SIG-M5 treated with dmso at 0.1 percent for 504 hours (cell line): ENCODE data around the gene CCDC78.

ENCODE experiments used
- DNase-seq: peaks from one replicate; lab custom pipeline; 2025; ENCODE audit not compliant: unreplicated experiment; lab: John Stamatoyannopoulos, UW

Gene CCDC78

DNA sequence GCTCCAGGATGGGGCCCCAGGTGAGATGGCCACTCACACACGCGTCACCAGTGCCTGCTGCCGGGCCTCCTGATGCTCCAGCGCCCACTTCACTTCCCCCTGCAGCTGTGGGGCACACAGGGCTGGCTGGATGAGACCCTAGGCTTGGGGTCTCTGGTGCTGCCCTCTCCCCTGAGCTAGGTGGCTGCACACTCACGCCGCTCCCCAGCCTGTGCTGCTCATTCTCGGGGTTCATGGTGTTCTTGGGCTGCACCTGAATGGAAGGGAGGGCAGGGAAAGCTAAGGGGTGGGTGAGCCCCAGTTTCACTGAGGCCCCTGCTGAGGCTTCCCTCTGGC lies 1.2 kb downstream of the CCDC78 start:
- no peak for DNase-seq

DNA sequence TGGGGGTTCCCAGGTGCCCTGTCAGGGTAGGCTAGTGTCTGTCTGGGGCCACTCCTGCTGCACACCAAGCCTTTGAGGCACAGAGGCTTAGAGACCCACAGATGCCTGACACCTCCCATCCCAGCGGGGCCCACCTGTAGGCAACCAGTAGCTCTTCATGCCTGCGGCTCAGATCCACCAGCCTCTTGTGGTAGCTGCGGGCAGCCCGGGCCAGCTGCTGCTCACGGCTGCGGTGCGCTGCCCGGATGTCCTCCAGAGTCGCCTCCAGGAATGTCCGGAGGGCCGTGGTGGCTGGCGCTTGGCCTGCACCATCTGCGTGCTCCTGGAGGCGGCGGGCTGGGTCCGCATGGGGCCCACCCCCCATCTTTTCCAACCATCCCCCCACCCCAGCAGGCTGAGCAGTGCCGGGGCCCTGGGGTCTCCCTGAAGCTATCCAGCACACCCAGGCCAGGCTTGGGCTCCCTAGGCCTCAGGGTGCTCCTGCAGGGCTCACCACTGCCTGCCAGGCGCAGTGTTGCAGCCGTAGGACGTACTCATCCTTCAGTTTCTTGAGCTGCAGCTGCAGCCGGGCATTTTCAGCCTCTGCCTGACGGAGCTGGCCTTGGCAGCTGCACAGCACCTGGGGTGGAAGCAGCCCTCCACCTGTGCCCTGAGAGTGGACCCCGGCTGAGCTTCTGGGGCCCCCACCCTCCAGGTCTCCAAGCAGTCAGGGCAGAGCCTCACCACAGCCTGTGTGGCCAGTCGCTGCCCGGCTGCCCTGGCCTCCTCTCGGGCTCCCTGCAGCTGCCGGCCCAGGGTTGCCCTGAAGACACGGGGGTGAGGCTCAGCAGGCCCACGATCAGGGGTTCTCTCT lies 1.8 kb downstream of the CCDC78 start:
- no peak for DNase-seq

DNA sequence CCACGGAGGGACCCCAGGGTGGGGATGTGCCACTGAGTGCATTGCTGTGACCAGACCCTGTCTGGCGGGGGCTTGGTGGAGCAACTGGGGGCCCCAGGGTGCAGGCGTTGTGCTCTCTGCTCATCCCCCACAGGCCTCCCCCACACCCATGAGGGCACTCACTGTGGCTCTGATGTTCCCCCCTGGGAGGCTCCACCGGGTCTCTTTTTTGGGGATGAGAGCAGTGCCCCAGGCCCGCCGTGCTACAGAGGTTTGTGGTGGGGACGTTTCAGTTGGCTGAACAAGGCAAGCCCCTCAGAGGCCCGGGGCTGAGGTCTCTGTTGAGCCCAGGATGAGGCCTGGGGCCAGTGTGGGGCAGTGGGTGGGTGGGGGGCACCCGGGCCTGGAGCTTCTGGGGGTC lies 2.5 kb downstream of the CCDC78 start:
- DNase-seq, result no peak

DNA sequence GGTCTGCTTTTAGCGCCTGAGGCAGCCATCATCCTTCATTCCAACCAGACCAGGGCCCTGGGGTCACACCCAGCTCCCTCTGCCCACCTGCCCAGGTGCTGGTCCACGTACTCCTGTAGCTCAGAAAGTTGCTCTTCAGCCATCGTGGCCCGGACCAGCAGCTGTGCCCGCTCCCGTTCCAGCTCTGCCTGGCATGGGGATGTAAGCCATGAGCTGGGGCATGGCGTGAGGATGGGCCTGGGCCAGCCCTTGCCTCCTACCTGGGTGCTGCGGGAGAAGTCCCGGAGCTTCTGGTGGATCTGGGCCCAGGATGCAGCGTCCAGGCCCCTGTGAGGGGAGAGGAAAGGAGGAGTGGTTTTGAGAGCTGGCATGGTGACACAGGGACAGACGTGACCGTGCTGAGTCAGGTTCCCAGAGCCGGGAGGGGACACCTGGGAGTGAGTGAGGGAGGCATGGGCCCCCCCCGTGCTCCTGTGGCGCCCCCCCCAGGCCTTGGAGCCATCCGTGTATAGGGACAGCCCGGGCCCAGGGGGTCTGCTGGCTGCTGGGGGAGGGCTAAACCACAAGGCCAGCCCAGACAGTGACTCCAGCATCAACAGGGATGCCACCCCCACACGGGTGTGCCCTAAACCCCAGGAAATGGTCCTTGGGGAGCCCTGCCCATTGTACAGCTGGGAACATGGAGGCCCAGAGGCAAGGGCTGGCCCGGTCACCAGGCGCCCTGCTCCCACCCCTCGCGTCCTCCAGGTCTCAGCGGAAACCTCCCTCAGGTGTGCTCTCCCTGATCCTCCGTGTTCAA lies 3.2 kb downstream of the CCDC78 start:
- no peak for DNase-seq

DNA sequence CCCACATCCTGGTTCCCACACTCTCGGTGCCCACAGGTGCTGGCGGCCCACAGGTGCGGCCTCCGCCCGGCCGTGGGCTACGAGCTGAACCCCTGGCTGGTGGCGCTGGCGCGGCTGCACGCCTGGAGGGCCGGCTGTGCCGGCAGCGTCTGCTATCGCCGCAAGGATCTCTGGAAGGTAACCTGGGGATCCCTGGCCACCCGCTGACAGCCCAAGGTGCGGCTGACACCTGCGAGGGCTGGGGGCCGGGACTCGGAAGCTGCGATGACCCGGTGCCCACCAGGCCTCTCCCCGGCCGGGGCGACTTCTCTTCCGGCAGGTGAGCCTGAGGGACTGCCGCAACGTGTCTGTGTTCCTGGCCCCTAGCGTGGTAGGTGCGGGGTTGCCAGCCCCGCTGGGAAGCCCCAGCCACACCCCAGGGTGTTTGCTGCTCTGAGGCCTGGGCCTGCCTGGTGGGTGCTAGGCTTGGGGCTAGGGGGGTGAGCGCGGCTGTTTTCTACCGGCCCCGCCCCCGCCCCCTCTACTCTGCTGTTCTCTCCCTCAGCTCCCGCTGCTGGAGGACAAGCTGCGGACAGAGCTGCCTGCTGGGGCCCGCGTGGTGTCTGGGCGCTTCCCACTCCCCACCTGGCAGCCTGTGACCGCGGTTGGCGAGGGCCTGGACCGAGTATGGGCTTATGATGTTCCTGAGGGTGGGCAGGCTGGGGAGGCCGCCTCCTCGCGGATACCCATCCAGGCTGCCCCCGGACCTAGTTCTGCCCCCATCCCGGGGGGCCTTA lies 4.3 kb downstream of the CCDC78 start:
- no peak for DNase-seq

DNA sequence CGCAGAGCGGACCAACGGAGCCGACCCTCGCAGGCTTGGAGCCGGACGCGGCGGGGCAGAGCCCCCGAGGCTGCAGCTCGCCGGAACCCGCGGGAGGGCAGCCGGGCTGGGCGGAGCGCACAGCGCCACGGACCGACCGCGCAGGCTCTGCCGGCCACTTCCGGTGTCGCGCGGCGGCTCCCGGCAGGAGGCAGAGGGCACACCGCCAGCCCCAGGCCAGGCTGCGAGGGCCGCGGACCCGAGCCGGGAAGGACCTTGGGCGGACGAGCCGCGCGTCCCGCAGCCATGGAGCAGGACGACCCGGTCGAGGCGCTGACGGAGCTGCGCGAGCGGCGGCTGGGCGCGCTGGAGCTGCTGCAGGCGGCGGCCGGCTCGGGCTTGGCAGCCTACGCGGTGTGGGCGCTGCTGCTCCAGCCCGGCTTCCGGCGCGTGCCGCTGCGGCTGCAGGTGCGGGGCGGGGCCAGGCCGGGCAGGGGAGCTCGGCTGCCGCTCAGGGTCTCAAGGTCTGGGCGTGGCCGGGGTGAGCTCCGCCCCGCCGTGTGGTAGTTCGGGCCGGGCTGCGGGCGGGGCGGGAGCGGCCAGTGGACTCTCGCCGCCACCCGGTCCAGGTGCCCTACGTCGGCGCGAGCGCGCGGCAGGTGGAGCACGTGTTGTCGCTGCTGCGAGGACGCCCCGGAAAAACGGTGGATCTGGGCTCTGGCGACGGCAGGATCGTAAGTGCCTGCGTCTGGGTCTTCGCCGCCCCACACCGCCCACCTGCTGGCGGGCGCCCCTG lies 5.1 kb downstream of the CCDC78 start, which contains the start of gene ANTKMT:
ANTKMT (plus strand) TSS at position 157 of the 775 bp plus-strand sequence; CDS start at position 286, 129 bp downstream.
- peak; percentile 71 for DNase-seq

DNA sequence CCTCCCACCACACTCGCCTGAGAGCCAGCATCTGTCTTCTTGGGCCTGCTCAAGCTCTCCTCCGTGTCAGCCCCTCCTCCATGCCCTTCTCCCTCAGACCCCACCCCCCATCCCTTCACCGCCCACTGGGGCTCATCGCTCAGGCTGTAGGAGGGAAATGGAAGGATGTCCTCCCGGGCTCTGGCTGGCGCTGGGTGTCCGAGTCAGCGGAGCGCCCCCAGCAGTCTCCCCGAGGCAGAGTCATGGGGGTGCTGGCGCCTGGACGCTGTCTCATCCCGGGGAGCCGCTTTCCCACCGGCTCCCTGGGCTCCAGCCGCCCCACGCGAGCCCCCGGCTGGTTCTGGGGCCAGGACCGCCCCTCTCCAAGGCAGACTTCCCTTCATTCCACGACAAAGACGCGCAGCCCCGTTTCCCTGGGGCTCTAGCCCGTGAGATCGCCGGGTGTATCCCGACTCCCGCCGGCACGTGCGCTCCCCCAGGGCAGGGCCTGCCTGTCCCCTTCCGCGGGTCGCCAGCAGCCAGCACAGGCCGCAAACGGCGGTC lies 5.7 kb downstream of the CCDC78 start:
- peak; percentile 68 for DNase-seq

DNA sequence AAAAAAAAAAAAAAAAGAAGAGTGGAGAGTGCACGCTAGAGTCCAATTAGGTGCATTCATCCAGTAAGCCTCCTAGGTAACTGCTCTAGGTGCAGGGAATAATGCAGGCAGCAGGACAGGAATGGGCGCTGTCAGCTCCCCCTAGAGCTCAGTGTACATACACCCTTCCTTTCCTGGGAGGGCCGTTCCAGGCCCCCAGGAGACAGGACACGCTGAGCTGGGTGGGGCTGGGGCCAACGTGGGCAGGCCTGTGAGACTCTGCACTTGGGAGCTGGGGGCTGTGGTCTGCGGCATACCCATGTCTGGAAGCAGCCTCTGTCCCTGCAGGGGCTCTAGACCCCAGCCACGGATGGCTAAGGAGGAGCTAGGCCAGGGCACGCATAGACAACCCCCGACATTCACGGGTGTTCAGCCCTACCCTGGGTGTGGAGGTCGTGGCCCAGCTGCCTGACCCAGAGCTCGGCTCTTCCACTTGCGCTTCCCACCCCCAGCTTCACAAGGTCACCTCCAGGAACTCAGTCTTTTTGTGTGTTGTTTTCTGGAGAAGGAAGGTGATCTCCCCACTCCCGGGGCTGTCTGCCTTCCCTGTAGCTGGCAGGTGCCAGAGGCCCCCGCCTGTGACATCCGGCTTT lies 6.3 kb downstream of the CCDC78 start:
- DNase-seq, result peak; percentile 30

DNA sequence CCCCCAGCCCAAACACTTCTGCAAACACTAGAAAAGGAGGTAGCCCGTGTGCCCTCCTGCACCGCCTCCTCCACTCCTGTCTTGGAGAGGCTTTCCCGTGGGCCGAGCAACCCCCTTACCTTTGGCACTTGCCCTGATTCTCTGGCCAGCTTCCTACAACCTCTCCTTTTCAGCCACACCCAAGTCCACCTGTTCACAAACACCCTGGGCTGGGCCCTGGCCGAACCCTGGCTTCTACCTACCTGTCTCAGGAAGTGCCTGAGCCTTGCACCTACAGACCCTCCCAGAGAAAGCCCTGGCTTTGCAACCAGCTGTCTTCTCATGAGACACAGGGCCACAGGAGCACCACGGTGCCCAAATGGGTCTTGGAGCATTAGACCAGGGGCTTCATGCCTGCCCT lies 7.3 kb downstream of the CCDC78 start:
- DNase-seq, result no peak

DNA sequence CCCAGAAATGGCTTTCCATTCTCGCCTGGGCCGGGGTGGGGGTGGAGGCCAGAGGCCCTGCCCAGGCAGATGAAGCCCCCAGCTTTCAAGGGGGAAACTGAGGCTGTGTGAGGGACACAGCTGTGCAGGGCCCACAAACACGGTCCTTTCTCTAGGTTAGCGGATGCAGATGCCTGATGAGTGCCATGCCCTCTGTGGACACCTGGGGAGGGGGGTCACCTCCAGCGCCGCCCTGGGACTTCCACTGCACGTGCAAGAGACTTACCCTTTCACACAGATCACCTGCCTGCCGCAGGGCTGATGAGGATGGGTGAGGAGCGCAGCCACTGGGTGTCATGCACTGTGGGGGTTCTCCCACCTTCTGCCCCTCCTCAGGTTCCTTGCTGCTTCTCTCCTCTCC lies 7.9 kb downstream of the CCDC78 start:
- DNase-seq, result no peak

DNA sequence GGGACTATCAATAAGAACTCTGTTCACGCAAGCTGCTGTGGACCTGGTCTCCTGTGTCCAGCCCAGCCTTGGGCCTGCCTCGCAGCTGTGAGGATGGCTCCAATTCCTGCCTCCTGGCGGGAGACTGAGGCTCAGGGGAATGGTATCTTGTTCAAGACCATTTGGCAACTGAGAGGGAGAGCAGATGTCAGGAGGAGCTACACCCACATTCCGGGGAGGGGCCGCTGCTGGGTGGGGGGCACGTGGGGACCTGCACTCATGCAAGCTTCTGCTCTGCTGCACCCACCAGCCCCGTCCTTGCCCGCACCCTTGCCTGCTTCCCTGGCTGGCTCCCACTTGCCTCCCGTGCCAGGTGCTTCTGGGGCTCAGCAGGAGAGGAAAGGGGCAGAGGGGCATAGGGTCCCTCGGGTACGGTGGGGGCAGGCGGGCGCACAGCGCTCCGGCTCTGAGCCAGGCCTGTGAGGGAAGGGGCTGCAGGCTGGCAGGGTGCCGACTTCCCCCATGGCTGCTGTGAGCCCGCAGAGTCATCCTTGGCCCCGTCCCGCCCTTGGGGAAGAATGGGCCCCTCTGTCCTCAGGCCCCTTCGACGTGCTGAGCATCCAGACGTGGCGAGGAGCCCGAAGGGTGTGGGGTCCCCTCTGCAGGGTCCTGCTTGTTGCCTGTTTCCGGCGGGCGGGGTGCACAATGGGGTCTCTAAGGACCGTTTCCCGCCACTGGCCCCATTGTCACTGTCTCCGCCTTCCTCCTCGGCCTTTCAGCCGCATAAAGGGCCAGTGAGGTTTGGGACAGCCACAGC lies 8.6 kb downstream of the CCDC78 start:
- no peak for DNase-seq

DNA sequence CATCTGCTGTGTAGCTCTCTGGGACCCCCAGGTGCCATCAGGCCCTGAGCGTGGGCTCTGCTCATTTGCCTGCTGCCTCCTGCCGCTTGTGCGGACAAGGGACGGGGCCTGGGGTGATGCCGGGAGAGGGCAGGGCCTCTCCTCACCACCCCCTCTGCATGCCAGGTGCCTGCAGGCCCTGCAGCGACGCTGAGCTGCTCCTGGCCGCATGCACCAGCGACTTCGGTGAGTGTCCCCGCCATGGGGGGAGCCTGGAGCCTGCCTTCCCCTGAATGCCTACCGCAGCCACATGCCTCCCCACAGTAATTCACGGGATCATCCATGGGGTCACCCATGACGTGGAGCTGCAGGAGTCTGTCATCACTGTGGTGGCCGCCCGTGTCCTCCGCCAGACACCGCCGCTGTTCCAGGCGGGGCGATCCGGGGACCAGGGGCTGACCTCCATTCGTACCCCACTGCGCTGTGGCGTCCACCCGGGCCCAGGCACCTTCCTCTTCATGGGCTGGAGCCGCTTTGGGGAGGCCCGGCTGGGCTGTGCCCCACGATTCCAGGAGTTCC lies 9.4 kb downstream of the CCDC78 start:
- DNase-seq, result no peak

DNA sequence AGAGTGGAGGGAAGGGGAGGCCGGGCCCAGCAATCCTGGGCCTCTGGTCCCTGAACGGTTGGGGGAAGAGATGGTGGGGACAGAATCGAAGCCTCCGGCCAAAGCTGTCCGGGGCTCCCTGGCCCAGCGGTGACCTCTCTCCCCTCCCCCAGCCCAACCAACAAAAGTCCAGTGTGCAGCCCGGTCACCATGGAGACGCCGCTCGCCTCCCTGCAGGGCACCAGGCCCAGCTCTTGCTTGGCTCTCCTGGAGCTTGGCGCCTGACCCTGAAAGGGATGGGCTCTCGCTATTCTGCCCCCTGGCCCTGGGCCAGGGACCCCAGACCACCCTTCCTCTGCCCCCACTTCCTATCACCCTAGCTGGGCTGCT lies 10.1 kb downstream of the CCDC78 start:
- no peak for DNase-seq

DNA sequence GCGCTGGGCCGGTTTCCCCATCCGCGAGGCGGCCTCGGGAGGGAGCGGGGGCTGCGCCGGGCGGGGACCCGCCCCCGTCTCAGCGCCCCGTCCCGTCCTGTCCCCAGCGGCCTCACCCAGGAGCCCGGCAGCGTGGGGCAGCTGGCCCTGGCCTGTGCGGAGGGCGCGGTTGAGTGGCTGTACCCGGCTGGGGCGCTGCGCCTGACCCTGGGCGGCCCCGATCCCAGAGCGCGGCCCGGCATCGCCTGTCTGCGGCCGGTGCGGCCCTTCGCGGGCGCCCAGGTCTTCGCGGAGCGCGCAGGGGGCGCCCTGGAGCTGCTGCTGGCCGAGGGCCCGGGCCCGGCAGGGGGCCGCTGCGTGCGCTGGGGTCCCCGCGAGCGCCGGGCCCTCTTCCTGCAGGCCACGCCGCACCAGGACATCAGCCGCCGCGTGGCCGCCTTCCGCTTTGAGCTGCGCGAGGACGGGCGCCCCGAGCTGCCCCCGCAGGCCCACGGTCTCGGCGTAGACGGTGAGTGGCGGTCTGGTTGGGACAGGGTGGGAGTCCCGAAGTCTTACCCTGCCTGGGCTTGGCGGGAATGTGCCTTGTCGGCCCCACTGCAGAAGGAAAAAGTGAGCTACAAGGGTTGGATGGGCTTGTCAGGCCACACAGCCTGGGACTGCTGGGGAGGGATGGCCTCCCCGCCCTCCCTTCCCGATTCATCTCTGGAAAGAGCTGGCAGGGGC lies 10.6 kb downstream of the CCDC78 start:
- no peak for DNase-seq

DNA sequence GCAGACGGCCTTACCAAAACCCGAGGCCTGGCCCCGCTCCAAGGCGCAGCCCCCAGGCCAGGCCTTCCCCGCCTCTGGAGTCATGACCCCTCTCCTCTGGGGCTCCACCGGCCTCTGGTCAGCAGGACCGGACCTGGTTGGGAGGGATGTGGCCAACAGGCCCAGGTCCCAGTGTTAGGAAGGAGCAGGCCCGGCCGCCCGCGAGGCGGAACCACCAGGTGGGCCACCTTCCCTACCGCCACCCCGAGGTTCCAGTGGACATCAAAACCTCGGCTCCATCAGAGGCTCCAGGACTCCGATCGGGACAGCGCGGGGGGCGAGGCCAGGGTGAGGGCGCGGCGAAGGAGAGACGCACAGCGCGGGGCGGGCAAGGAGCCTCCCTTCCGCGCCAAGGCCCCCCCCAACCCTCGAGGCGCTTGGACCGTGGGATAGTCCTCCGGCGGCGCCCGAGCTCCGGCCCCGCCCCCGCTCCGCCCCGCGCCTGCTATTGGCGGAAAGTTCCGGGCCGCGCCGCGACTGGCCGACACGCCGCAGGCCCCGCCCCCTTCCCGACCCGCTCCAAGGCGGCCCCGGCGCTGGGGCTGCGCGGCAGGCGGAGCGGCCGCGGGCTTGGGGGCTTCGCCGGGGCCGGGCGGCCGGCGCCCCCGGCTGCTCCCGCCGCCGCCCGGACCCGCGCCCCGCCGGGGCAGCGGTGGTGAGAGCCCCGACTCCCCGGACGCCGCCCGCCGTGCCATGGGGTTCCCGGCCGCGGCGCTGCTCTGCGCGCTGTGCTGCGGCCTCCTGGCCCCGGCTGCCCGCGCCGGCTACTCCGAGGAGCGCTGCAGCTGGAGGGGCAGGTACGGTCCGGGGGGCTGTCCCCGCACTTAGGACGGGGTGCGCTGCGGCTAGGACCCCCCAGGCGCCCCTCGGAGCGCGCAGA lies 11.4 kb downstream of the CCDC78 start, which contains the start of gene METRN:
METRN (plus strand) TSS at position 561 of the 919 bp plus-strand sequence; CDS start at position 733, 172 bp downstream.
- peak; percentile 73 for DNase-seq

DNA sequence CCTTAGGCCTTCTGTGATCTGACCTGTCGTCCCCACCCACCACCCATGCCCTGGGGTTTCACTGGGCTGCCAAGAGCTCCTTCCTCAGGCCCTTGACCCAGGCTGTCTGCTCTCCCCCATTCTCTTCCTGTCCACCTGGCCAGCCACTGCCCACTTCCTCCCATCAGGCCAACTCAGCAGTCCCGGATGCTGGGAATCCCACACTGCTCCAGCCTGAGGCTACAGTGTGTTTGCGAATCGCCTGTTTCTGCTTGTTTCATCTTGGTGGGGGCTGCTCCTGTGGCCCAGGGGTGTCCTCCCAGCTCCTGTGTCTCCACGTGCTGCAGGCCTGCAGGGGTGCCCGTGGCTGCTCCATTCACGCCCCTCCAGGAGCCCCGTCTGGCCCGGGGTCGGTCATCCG lies 12.2 kb downstream of the CCDC78 start:
- DNase-seq, result no peak

DNA sequence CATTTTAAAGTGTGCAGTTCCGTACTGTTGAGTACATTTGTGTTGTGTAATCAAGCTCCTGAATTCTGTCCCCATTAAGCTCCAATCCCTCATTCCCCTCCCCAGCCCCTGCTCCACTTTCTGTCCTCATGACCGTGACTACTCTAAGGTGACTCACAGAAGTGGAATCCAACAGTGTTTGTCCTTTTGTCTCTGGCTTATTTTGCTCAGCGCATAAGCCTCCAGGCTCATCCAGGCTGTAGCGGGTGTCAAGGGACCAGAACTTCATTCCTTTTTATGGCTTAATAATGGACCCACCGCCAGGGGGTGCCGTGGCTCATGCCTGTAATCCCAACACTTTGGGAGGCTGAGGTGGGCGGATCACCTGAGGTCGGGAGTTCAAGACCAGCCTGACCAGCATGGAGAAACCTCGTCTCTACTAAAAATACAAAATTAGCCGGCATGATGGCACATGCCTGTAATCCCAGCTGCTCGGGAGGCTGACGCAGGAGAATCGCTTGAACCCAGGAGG lies 13.4 kb downstream of the CCDC78 start:
- peak; percentile 48 for DNase-seq
